HG03457 (cell line): ENCODE data around the gene ZBTB12.
"Not testable (repeated sequence)": the region's sequence is repeated elsewhere in the genome, so short reads cannot be mapped to it uniquely, and the experiment has no call there.

Source experiments
- ATAC-seq: cut with Tn5 transposase; IDR thresholded peaks from one replicate; pipeline ENCODE4 v1.9.1; 2021; ENCODE audit warnings: moderate number of reproducible peaks; ENCODE audit not compliant: unreplicated experiment

ZBTB12 gene

DNA sequence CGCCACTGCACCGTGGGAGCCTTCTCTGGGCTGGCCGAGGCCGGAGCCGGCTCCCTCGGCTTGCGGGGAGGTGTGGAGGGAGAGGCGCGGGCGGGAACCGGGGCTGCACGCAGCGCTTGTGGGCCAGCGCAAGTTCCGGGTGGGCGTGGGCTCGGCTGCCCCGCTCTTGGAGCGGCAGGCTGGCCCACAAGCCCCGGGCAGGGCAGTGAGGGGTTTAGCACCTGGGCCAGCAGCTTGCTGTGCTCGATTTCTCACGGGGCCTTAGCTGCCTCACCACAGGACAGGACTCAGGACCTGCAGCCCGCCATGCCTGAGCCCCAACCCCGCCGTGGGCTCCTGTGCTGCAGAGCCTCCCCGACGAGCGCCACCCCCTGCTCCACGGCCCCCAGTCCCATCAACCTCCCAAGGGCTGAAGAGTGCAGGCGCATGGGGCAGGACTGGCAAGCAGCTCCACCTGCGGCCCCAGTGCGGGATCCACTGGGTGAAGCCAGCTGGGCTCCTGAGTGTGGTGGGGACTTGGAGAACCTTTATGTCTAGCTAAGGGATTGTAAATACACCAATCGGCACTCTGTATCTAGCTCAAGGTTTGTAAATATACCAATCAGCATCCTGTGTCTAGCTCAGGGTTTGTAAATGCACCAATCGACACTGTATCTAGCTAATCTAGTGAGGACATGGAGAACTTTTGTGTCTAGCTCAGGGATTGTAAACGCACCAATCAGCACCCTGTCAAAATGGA lies 49.7 kb downstream of the ZBTB12 start:
- not testable (repeated sequence) for ATAC-seq

- ATAC-seq: no peak
These were observed 50.4 kb downstream of the ZBTB12 start for GRCh38 chr6:31851485-31851832.

- ATAC-seq: no peak
These were observed 51.0 kb downstream of the ZBTB12 start for GRCh38 chr6:31850765-31851484.
